ENCODE data around the gene MRPL11.

Gene MRPL11

DNA sequence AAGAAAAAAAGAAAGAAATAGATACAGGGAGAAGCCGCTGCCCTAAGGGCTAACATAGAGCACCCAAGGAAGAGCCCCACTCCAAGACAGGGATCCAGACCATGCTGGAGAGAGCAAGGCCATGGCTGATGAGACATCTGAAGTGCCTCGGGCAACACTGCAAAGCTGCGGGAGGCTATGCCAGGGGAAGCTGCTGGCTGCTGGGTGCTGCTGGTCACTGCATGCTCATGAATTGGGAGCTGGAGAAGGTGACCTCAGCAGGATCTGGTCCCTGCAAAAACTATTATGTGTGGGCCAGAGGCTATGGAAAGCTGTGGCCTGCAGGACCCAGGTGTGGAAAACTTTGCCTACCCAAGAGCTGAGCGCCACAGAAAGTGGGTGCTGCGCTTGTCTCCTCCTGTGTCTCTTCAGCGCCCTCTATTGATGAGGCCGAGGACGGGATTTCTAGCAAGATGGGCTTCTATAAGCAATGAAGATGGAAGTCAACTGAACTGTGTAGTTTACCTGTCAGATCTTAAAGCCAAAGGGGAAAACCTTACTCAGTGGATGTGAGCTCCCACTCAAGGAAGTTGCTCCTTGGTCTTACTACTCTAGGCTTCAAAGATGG, 49.8 kb downstream of the MRPL11 start:
- peak; percentile 71 for DNase-seq (ENCODE audit: low spot score)

DNA sequence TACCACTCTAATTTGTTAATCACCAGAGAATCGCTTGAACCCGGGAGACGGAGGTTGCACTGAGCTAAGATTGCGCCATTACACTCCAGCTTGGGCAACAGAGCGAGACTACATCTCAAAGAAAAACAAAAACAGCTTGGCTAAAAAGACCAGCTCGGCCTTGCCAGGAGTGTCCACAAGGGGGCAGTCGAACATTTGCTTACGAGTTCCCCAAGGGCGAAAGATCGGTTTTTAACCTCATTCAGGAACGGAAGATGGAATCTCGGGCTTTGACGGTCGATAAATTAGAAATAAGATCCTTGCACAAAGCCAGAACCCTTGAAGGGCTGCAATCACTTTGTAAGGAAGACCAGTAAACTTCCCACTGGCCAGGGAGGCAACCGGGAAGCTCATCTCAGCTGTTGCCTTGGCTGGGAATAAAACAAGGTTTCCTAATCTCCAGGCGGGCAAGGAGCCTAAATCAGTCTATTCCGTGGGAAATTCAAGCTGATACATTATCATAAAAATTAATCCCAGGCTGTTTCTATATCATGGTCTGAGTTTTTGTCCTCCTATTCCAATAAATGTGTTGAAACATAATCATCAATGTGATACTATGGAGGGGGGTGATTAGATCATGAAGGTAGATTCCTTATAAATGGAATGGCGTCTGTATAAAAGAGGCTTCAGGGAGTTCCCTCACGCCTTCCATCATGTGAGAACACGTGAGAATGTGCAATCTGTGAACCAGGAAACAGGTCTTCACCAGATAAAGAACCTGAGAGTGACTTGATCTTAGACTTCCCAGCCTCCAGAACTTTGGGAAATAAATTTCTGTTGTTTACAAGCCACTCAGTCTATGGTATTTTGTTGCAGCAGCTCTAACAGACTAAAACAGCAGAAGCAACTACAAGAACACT, 52.2 kb downstream of the MRPL11 start:
- peak; percentile 89 for DNase-seq (ENCODE audit: low spot score)
